ENCODE data around the gene UNC13B.
"Not testable (repeated sequence)": the region's sequence is repeated elsewhere in the genome, so short reads cannot be mapped to it uniquely, and the experiment has no call there.

UNC13B gene

GRCh38 chr9:35183755-35184480 lies 22.1 kb downstream of the UNC13B start:
- not testable (repeated sequence) for H3K27ac Mint-ChIP-seq, H3K4me3 Mint-ChIP-seq, H3K36me3 Mint-ChIP-seq, H3K4me1 Mint-ChIP-seq, H3K9me3 Mint-ChIP-seq, H3K27me3 Mint-ChIP-seq, ATAC-seq

GRCh38 chr9:35186524-35186923 lies 24.7 kb downstream of the UNC13B start:
- no peak for ATAC-seq

GRCh38 chr9:35190203-35190602 lies 28.4 kb downstream of the UNC13B start:
- Mint-ChIP-seq H3K4me3 (no peak overlapping the region), H3K9me3 (peaks cover 14% of the 10 kb centered on the region), H3K27ac (no peak overlapping the region), H3K27me3 (no peaks in the 10 kb centered on the region), H3K36me3 (peaks cover 6% of the 10 kb centered on the region), H3K4me1 (no peaks in the 10 kb centered on the region)
- ATAC-seq, result no peak

More at GRCh38 chr9:35186524-35186923, 24.7 kb downstream of the UNC13B start:
- Mint-ChIP-seq H3K27me3 (peaks cover 7% of the 10 kb centered on the region), H3K36me3 (no peaks in the 10 kb centered on the region), H3K27ac (no peak overlapping the region), H3K4me1 (no peaks in the 10 kb centered on the region), H3K4me3 (no peak overlapping the region), H3K9me3 (peaks cover 7% of the 10 kb centered on the region)

- Mint-ChIP-seq H3K4me1 (no peaks in the 10 kb centered on the region), H3K36me3 (peaks cover 6% of the 10 kb centered on the region), H3K27ac (no peak overlapping the region), H3K9me3 (peaks cover 14% of the 10 kb centered on the region), H3K27me3 (no peaks in the 10 kb centered on the region), H3K4me3 (no peak overlapping the region)
- ATAC-seq, result no peak
These were observed 29.3 kb downstream of the UNC13B start for GRCh38 chr9:35191105-35191504.

- H3K27me3 Mint-ChIP-seq, result peaks cover 8% of the 10 kb centered on the region
- H3K36me3 Mint-ChIP-seq, result peaks cover 6% of the 10 kb centered on the region
- H3K27ac Mint-ChIP-seq, result no peak overlapping the region
- ATAC-seq, result no peak
- no peak overlapping the region for H3K4me3 Mint-ChIP-seq
- H3K4me1 Mint-ChIP-seq, result no peaks in the 10 kb centered on the region
- H3K9me3 Mint-ChIP-seq, result peaks cover 20% of the 10 kb centered on the region
These were observed 32.0 kb downstream of the UNC13B start for GRCh38 chr9:35193762-35194161.

- H3K27ac Mint-ChIP-seq, result no peak overlapping the region
- H3K4me3 Mint-ChIP-seq, result no peak overlapping the region
- H3K36me3 Mint-ChIP-seq, result peaks cover 6% of the 10 kb centered on the region
- peaks cover 25% of the 10 kb centered on the region for H3K9me3 Mint-ChIP-seq
- ATAC-seq, result no peak
- H3K4me1 Mint-ChIP-seq, result no peaks in the 10 kb centered on the region
- peaks cover 8% of the 10 kb centered on the region for H3K27me3 Mint-ChIP-seq
These were observed 33.9 kb downstream of the UNC13B start for GRCh38 chr9:35195683-35196082.

GRCh38 chr9:35198191-35198590 lies 36.4 kb downstream of the UNC13B start:
- peaks cover 30% of the 10 kb centered on the region for H3K27me3 Mint-ChIP-seq
- ATAC-seq, result no peak

GRCh38 chr9:35203528-35203927 lies 41.7 kb downstream of the UNC13B start:
- H3K36me3 Mint-ChIP-seq, result no peaks in the 10 kb centered on the region
- H3K27me3 Mint-ChIP-seq, result peaks cover 21% of the 10 kb centered on the region
- peaks cover 31% of the 10 kb centered on the region for H3K9me3 Mint-ChIP-seq
- H3K4me3 Mint-ChIP-seq, result no peak overlapping the region
- H3K27ac Mint-ChIP-seq, result no peak overlapping the region
- no peak for ATAC-seq
- H3K4me1 Mint-ChIP-seq, result no peaks in the 10 kb centered on the region

More at GRCh38 chr9:35198191-35198590, 36.4 kb downstream of the UNC13B start:
- H3K4me1 Mint-ChIP-seq, result no peaks in the 10 kb centered on the region
- H3K9me3 Mint-ChIP-seq, result peaks cover 28% of the 10 kb centered on the region
- peaks cover 6% of the 10 kb centered on the region for H3K36me3 Mint-ChIP-seq
- H3K4me3 Mint-ChIP-seq, result no peak overlapping the region
- H3K27ac Mint-ChIP-seq, result no peak overlapping the region

- H3K27me3 Mint-ChIP-seq, result peaks cover 21% of the 10 kb centered on the region
- no peak overlapping the region for H3K4me3 Mint-ChIP-seq
- no peaks in the 10 kb centered on the region for H3K36me3 Mint-ChIP-seq
- H3K9me3 Mint-ChIP-seq, result peaks cover 32% of the 10 kb centered on the region
- no peak for ATAC-seq
- H3K27ac Mint-ChIP-seq, result no peak overlapping the region
- no peaks in the 10 kb centered on the region for H3K4me1 Mint-ChIP-seq
These were observed 43.5 kb downstream of the UNC13B start for GRCh38 chr9:35205340-35205739.

- Mint-ChIP-seq H3K9me3 (peaks cover 8% of the 10 kb centered on the region), H3K4me1 (no peaks in the 10 kb centered on the region), H3K27me3 (peaks cover 10% of the 10 kb centered on the region), H3K27ac (no peak overlapping the region), H3K36me3 (no peaks in the 10 kb centered on the region), H3K4me3 (no peak overlapping the region)
- no peak for ATAC-seq
These were observed 50.0 kb downstream of the UNC13B start for GRCh38 chr9:35211854-35212253.

- Mint-ChIP-seq H3K36me3 (no peaks in the 10 kb centered on the region), H3K9me3 (peaks cover 6% of the 10 kb centered on the region), H3K27ac (no peak overlapping the region), H3K4me3 (no peak overlapping the region), H3K4me1 (no peaks in the 10 kb centered on the region), H3K27me3 (no peaks in the 10 kb centered on the region)
- no peak for ATAC-seq
These were observed 59.0 kb downstream of the UNC13B start for GRCh38 chr9:35220659-35221338.

GRCh38 chr9:35225677-35226076 lies 63.9 kb downstream of the UNC13B start:
- no peak overlapping the region for H3K4me3 Mint-ChIP-seq
- peaks cover 3% of the 10 kb centered on the region for H3K9me3 Mint-ChIP-seq
- ATAC-seq, result no peak
- H3K36me3 Mint-ChIP-seq, result no peaks in the 10 kb centered on the region
- no peak overlapping the region for H3K27ac Mint-ChIP-seq
- no peaks in the 10 kb centered on the region for H3K4me1 Mint-ChIP-seq
- peaks cover 12% of the 10 kb centered on the region for H3K27me3 Mint-ChIP-seq

- H3K4me1 Mint-ChIP-seq, result no peaks in the 10 kb centered on the region
- no peak overlapping the region for H3K4me3 Mint-ChIP-seq
- H3K36me3 Mint-ChIP-seq, result no peaks in the 10 kb centered on the region
- H3K27ac Mint-ChIP-seq, result no peak overlapping the region
- H3K27me3 Mint-ChIP-seq, result peaks cover 12% of the 10 kb centered on the region
- ATAC-seq, result no peak
- H3K9me3 Mint-ChIP-seq, result peaks cover 3% of the 10 kb centered on the region
These were observed 64.8 kb downstream of the UNC13B start for GRCh38 chr9:35226651-35227050.

- Mint-ChIP-seq H3K36me3 (no peaks in the 10 kb centered on the region), H3K4me3 (no peak overlapping the region), H3K27ac (no peak overlapping the region), H3K4me1 (no peaks in the 10 kb centered on the region), H3K9me3 (peaks cover 3% of the 10 kb centered on the region), H3K27me3 (peaks cover 12% of the 10 kb centered on the region)
- ATAC-seq, result no peak
These were observed 65.5 kb downstream of the UNC13B start for GRCh38 chr9:35227284-35227683.

- ATAC-seq, result no peak
- Mint-ChIP-seq H3K4me3 (no peak overlapping the region), H3K36me3 (no peaks in the 10 kb centered on the region), H3K9me3 (no peaks in the 10 kb centered on the region), H3K4me1 (no peaks in the 10 kb centered on the region), H3K27ac (no peak overlapping the region), H3K27me3 (peaks cover 12% of the 10 kb centered on the region)
These were observed 67.4 kb downstream of the UNC13B start for GRCh38 chr9:35229066-35229778.

Measured in stimulated activated memory B cell treated with anti-CD40 and anti-IgM and Interleukin-4, amounts not matched to agents 10 μg/mL and 1 μg/mL and 100 μg/mL, for 72 hours (primary cell).